H1 (cell line): Measurements from ENCODE around the gene RASAL1.

Experiments
- CEBPB ChIP-seq: IDR thresholded peaks from 2 replicates; pipeline ENCODE4 v1.6.1; 2012; ENCODE audit warnings: low read depth, low read length
- CTCF ChIP-seq, 3 experiments: IDR thresholded peaks; 1 replicate in 2 of 3; 2 replicates in 1 of 3; pipeline versions ENCODE4 v1.5.1 to v1.6.1; 2011; ENCODE audit warnings: low read length in 3 of 3, mild to moderate bottlenecking in 3 of 3, inconsistent platforms in 2 of 3, low read depth in 1 of 3, moderate library complexity in 1 of 3; ENCODE audit not compliant: insufficient read depth in 1 of 3; ENCODE audit errors: control extremely low read depth in 1 of 3
- EP300 ChIP-seq, 2 experiments: IDR thresholded peaks; 1 replicate in 1 of 2; 2 replicates in 1 of 2; pipeline ENCODE4 v1.6.1; 2011 to 2012; ENCODE audit warnings: low read depth in 2 of 2, low read length in 2 of 2, mild to moderate bottlenecking in 2 of 2, borderline replicate concordance in 1 of 2, inconsistent platforms in 1 of 2, moderate library complexity in 1 of 2
- POLR2A ChIP-seq, 2 experiments: IDR thresholded peaks; 1 replicate in 1 of 2; 2 replicates in 1 of 2; pipeline ENCODE4 v1.6.1; 2011; ENCODE audit warnings: low read depth in 2 of 2, low read length in 2 of 2, mild to moderate bottlenecking in 2 of 2; ENCODE audit errors: control extremely low read depth in 1 of 2

GRCh38 chr12:113152196-113152834 is 16.8 kb upstream of the RASAL1 start:
- TF ChIP-seq CEBPB (no peak), POLR2A (IDR thresholded peaks at IDR 0.05; ENCODE audit: control extremely low read depth in 1 of 2, low read depth in 2 of 2, low read length in 2 of 2) (no peak), CTCF (IDR thresholded peaks at IDR 0.05; ENCODE audit: control extremely low read depth in 1 of 3, insufficient read depth in 1 of 3, low read depth in 1 of 3, low read length in 3 of 3) (no peak), EP300 (IDR thresholded peaks at IDR 0.05; ENCODE audit: borderline replicate concordance in 1 of 2, low read depth in 2 of 2, low read length in 2 of 2) (no peak)
